Measurements from ENCODE around the gene SOX18.

SOX18 gene

GRCh38 chr20:64080813-64081623 lies 31.6 kb upstream of the SOX18 start:
- no peak for DNase-seq (ENCODE audit: low spot score)

GRCh38 chr20:64080013-64080812 lies 30.8 kb upstream of the SOX18 start, which contains the start of gene OPRL1:
TSS of gene OPRL1 (plus strand) at chr20:64080082. CDS start at chr20:64092721, 12,639 bp downstream.
- no peak for DNase-seq (ENCODE audit: low spot score)

- peak; percentile 89 for DNase-seq (ENCODE audit: low spot score)
Observed at GRCh38 chr20:64079273-64080012, 30.0 kb upstream of the SOX18 start, which contains the start of gene RGS19. TSS of gene RGS19 (minus strand) at chr20:64079518. CDS start at chr20:64076886, 2,632 bp downstream.

GRCh38 chr20:64078934-64079272 lies 29.5 kb upstream of the SOX18 start:
- no peak for DNase-seq (ENCODE audit: low spot score)

GRCh38 chr20:64077876-64078551 lies 28.6 kb upstream of the SOX18 start:
- no peak for DNase-seq (ENCODE audit: low spot score)

GRCh38 chr20:64077541-64077875 lies 28.1 kb upstream of the SOX18 start:
- no peak for DNase-seq (ENCODE audit: low spot score)

GRCh38 chr20:64077094-64077493 lies 27.7 kb upstream of the SOX18 start:
- no peak for DNase-seq (ENCODE audit: low spot score)

GRCh38 chr20:64076061-64076997 lies 26.9 kb upstream of the SOX18 start:
- DNase-seq (ENCODE audit: low spot score) = no peak

GRCh38 chr20:64075556-64075955 lies 26.1 kb upstream of the SOX18 start:
- no peak for DNase-seq (ENCODE audit: low spot score)

- no peak for DNase-seq (ENCODE audit: low spot score)
Observed at GRCh38 chr20:64074963-64075362, 25.5 kb upstream of the SOX18 start.

GRCh38 chr20:64074184-64074789 lies 24.8 kb upstream of the SOX18 start:
- DNase-seq (ENCODE audit: low spot score) = no peak

GRCh38 chr20:64073476-64074183 lies 24.2 kb upstream of the SOX18 start:
- DNase-seq (ENCODE audit: low spot score) = no peak

- no peak for DNase-seq (ENCODE audit: low spot score)
Observed at GRCh38 chr20:64072498-64073063, 23.1 kb upstream of the SOX18 start.

- no peak for DNase-seq (ENCODE audit: low spot score)
Observed at GRCh38 chr20:64071341-64072332, 22.2 kb upstream of the SOX18 start.

GRCh38 chr20:64070244-64070993 lies 21.0 kb upstream of the SOX18 start:
- DNase-seq (ENCODE audit: low spot score) = no peak

- no peak for DNase-seq (ENCODE audit: low spot score)
Observed at GRCh38 chr20:64069614-64070243, 20.3 kb upstream of the SOX18 start.

- DNase-seq (ENCODE audit: low spot score) = no peak
Observed at GRCh38 chr20:64069209-64069613, 19.8 kb upstream of the SOX18 start.

Data from left forelimb (tissue), 1 donor.